ENCODE data around the gene TESK2.

The TESK2 gene

GRCh38 chr1:45429561-45430159 lies 61.3 kb downstream of the TESK2 start:
- DNase-seq = no peak

GRCh38 chr1:45423906-45424678 lies 66.9 kb downstream of the TESK2 start:
- no peak for DNase-seq

More at GRCh38 chr1:45429561-45430159, 61.3 kb downstream of the TESK2 start:
- intact Hi-C loops (cut with DNase I) = no loop called here

GRCh38 chr1:45421935-45422334 lies 69.0 kb downstream of the TESK2 start:
- no peak for DNase-seq
- intact Hi-C loops (cut with DNase I) = no loop called here

More at GRCh38 chr1:45423906-45424678, 66.9 kb downstream of the TESK2 start:
- intact Hi-C loops (cut with DNase I) = no loop called here

- intact Hi-C loops (cut with DNase I) = loop anchor here (10.0 kb wide), 1 partner anchor 60 kb away; no protein-coding TSS in a partner anchor
- no peak for DNase-seq
These were observed 76.2 kb downstream of the TESK2 start for GRCh38 chr1:45414746-45415145.

GRCh38 chr1:45412899-45413298 lies 78.1 kb downstream of the TESK2 start:
- no peak for DNase-seq
- intact Hi-C loops (cut with DNase I) = loop anchor here (10.0 kb wide), 1 partner anchor 62 kb away; no protein-coding TSS in a partner anchor

- intact Hi-C loops (cut with DNase I) = loop anchor here (10.0 kb wide), 1 partner anchor 63 kb away; no protein-coding TSS in a partner anchor
- DNase-seq = no peak
These were observed 79.5 kb downstream of the TESK2 start for GRCh38 chr1:45411510-45411899.

GRCh38 chr1:45410850-45411509 lies 80.0 kb downstream of the TESK2 start:
- intact Hi-C loops (cut with DNase I) = loop anchor here (10.0 kb wide), 1 partner anchor 64 kb away; no protein-coding TSS in a partner anchor
- no peak for DNase-seq

- no peak for DNase-seq
- intact Hi-C loops (cut with DNase I) = no loop called here
These were observed 81.7 kb downstream of the TESK2 start for GRCh38 chr1:45409276-45409675.

GRCh38 chr1:45407629-45408287 lies 83.2 kb downstream of the TESK2 start:
- intact Hi-C loops (cut with DNase I) = no loop called here
- DNase-seq = no peak

GRCh38 chr1:45405636-45406035 lies 85.3 kb downstream of the TESK2 start:
- DNase-seq = no peak
- intact Hi-C loops (cut with DNase I) = no loop called here

GRCh38 chr1:45403718-45404117 lies 87.2 kb downstream of the TESK2 start:
- no peak for DNase-seq
- intact Hi-C loops (cut with DNase I) = no loop called here

- no peak for DNase-seq
- intact Hi-C loops (cut with DNase I) = no loop called here
These were observed 87.7 kb downstream of the TESK2 start for GRCh38 chr1:45403298-45403697.

- DNase-seq = no peak
- intact Hi-C loops (cut with DNase I) = no loop called here
These were observed 89.4 kb downstream of the TESK2 start for GRCh38 chr1:45401524-45401923.

GRCh38 chr1:45400049-45400448 lies 90.9 kb downstream of the TESK2 start:
- DNase-seq = no peak
- intact Hi-C loops (cut with DNase I) = no loop called here

- DNase-seq = no peak
- intact Hi-C loops (cut with DNase I) = no loop called here
These were observed 93.7 kb downstream of the TESK2 start for GRCh38 chr1:45397285-45397684.

GRCh38 chr1:45395582-45395981 lies 95.4 kb downstream of the TESK2 start:
- intact Hi-C loops (cut with DNase I) = no loop called here
- DNase-seq = no peak

- no peak for DNase-seq
- intact Hi-C loops (cut with DNase I) = no loop called here
These were observed 95.9 kb downstream of the TESK2 start for GRCh38 chr1:45395051-45395450.

- intact Hi-C loops (cut with DNase I) = no loop called here
These were observed 96.6 kb downstream of the TESK2 start for GRCh38 chr1:45394342-45394741.

GRCh38 chr1:45393718-45394302 lies 97.2 kb downstream of the TESK2 start:
- intact Hi-C loops (cut with DNase I) = no loop called here
- DNase-seq = no peak

More at GRCh38 chr1:45394342-45394741, 96.6 kb downstream of the TESK2 start:
- no peak for DNase-seq

- DNase-seq = no peak
- intact Hi-C loops (cut with DNase I) = no loop called here
These were observed 104.7 kb downstream of the TESK2 start for GRCh38 chr1:45386219-45386618.

Measured in posterior cingulate gyrus (tissue), 11 donors.